ENCODE measurements around the gene ZNF839. TPM values are rescaled to one million over a fixed set of nuclear protein-coding genes. Genes with fewer than 3 reads are reported as not detected.
"Not testable (repeated sequence)": the region's sequence is repeated elsewhere in the genome, so short reads cannot be mapped to it uniquely, and the experiment has no call there.

ZNF839 gene
- total and polyA plus RNA-seq, 2 experiments from 2014 or later: 7.9 to 10.0 TPM

GRCh38 chr14:102326583-102326982, 7.0 kb downstream of the ZNF839 start (continued):
- TF ChIP-seq REST (IDR thresholded peaks at IDR 0.05; ENCODE audit: unreplicated experiment) (no peak), ZNF331 (CRISPR knock-in tag; IDR thresholded peaks at IDR 0.05; ENCODE audit: low read depth) (no peak), JUNB (IDR thresholded peaks at IDR 0.05; ENCODE audit: unreplicated experiment) (no peak), POLR2AphosphoS5 (IDR thresholded peaks at IDR 0.05; ENCODE audit: low read depth) (no peak), CTCF (conservative IDR thresholded peaks at IDR 0.05; ENCODE audit: low read depth in 2 of 2) (no peak), ZNF114 (CRISPR knock-in tag; IDR thresholded peaks at IDR 0.05) (no peak)

GRCh38 chr14:102329381-102329780, 9.8 kb downstream of the ZNF839 start:
- not testable (repeated sequence) for H3K27ac Mint-ChIP-seq; H3K27ac ChIP-seq (ENCODE audit: low read depth); H3K4me2 ChIP-seq; H3F3A ChIP-seq (replicated peaks; ENCODE audit: low read depth); H3K4me1 ChIP-seq (ENCODE audit: insufficient read depth); H4K20me1 ChIP-seq (replicated peaks; ENCODE audit: insufficient read depth); H3K4me3 ChIP-seq; DNase-seq (ENCODE audit: low spot score); H2AFZ ChIP-seq; H3K9me2 ChIP-seq (ENCODE audit: insufficient read depth); H3K4me1 Mint-ChIP-seq; H3K27me3 ChIP-seq (ENCODE audit: insufficient read depth); H3K4me3 Mint-ChIP-seq; H3K27me3 Mint-ChIP-seq (ENCODE audit: insufficient read depth, low read depth, poor library complexity); H3K36me3 ChIP-seq (ENCODE audit: insufficient read depth); H3K79me2 ChIP-seq (replicated peaks; ENCODE audit: insufficient read depth); H3K36me3 Mint-ChIP-seq (ENCODE audit: low read depth); H3K9me3 Mint-ChIP-seq; ATAC-seq

- no peaks in the 10 kb centered on the region for H3K79me2 ChIP-seq (replicated peaks; ENCODE audit: insufficient read depth)
Observed at GRCh38 chr14:102330806-102331205, 11.3 kb downstream of the ZNF839 start.

More at GRCh38 chr14:102330806-102331205, 11.3 kb downstream of the ZNF839 start:
- H3K4me2 ChIP-seq: no peak overlapping the region
- H3K27ac ChIP-seq (ENCODE audit: low read depth): no peak overlapping the region
- H3K36me3 ChIP-seq (ENCODE audit: insufficient read depth): no peaks in the 10 kb centered on the region
- no peaks in the 10 kb centered on the region for H4K20me1 ChIP-seq (replicated peaks; ENCODE audit: insufficient read depth)
- H3K4me3 ChIP-seq: no peak overlapping the region
- Mint-ChIP-seq H3K4me3 (no peak overlapping the region), H3K27ac (no peak overlapping the region), H3K27me3 (ENCODE audit: insufficient read depth, low read depth, poor library complexity) (peaks cover 2% of the 10 kb centered on the region), H3K4me1 (no peaks in the 10 kb centered on the region), H3K9me3 (no peaks in the 10 kb centered on the region), H3K36me3 (ENCODE audit: low read depth) (0 out of 3 replicates have a peak, but pooled peaks cover 5% of the 10 kb centered on the region)
- TF ChIP-seq ETS1 (IDR thresholded peaks at IDR 0.05) (no peak), STAT1 (IDR thresholded peaks at IDR 0.05; ENCODE audit: unreplicated experiment) (no peak)
- no peak overlapping the region for H2AFZ ChIP-seq
- no peaks in the 10 kb centered on the region for H3F3A ChIP-seq (replicated peaks; ENCODE audit: low read depth)
- DNase-seq (ENCODE audit: low spot score) (no peak), ATAC-seq (no peak)
- H3K9me2 ChIP-seq (ENCODE audit: insufficient read depth): no peaks in the 10 kb centered on the region
- no peaks in the 10 kb centered on the region for H3K27me3 ChIP-seq (ENCODE audit: insufficient read depth)
- H3K4me1 ChIP-seq (ENCODE audit: insufficient read depth): no peaks in the 10 kb centered on the region

All from GM23338 (cell line).